Head of caudate nucleus (tissue), 42 donors: ENCODE results near the gene IL23A.

ENCODE experiments used
- DNase-seq, 42 donors: peaks; one replicate each; pipeline versions ENCODE4 v3.0.0 to v3.0.0-alpha.2; 2020 to 2021; ENCODE audit warnings: mixed read lengths in 7 of 42
- intact Hi-C: fragments of 100-400 bp; cut with DNase I; formaldehyde crosslinking; loops from one replicate; pipeline ENCODE4 v1.15.0; 2022

IL23A gene

DNA sequence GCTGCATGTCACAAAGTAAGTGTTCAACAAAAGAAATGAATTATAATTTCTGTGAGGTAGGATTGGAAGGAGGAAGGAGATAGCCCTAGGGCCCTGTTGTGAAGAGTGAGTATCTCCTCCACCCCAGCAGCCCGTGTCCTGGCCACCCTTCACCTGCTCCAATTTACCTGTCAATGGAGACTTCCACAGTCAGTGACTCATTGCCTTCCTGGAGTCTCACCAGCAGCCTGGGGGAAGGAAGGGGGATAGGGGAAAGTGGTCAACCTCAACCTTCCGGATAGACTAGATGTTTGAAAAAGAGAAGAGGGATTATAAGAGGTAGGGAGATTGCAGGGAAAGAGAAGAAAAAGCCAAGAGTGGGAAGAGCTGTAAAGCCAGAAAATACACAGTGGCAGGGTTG lies 12.0 kb downstream of the IL23A start:
- DNase-seq, result no peak
- intact Hi-C loops, result no loop called here

DNA sequence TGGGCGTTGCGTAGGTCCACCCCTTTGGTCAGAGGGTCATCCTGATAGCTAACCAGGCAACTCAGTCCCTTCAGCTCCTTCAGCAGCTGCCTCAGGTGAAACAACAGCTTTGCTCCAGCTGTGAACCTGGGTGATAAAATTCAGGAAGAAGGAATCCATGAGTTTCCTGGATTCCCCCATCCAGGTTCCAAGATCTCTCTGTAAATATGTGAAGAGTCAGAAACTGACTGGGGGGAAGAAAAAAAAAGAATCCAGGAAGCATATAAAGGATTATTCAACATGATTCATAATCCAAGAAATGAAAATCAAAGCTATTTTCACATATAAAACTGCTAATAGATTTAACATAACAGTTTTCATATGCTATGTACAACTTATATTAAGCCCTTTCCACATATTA lies 12.6 kb downstream of the IL23A start:
- intact Hi-C loops, result no loop called here
- DNase-seq, result no peak

- intact Hi-C loops, result no loop called here
- peak in 33 of 42 donors; percentile 15 to 78 (median 54) for DNase-seq
Measured at GRCh38 chr12:56358836-56359532, 20.3 kb downstream of the IL23A start.

GRCh38 chr12:56359851-56360767 lies 21.4 kb downstream of the IL23A start, which contains the start of gene STAT2:
TSS of gene STAT2 (minus strand) at chr12:56360107. CDS start at chr12:56356571, 3,536 bp downstream.
- DNase-seq, result peak; percentile 95 to 100 (median 99)
- intact Hi-C loops, result loop anchor here (5.0 kb wide), 1 partner anchor 92 kb away; the partner anchor contains the start of gene MIP

GRCh38 chr12:56361487-56362129 lies 22.9 kb downstream of the IL23A start:
- intact Hi-C loops, result loop anchor here (5.0 kb wide), 1 partner anchor 91 kb away; the partner anchor contains the start of gene MIP

DNA sequence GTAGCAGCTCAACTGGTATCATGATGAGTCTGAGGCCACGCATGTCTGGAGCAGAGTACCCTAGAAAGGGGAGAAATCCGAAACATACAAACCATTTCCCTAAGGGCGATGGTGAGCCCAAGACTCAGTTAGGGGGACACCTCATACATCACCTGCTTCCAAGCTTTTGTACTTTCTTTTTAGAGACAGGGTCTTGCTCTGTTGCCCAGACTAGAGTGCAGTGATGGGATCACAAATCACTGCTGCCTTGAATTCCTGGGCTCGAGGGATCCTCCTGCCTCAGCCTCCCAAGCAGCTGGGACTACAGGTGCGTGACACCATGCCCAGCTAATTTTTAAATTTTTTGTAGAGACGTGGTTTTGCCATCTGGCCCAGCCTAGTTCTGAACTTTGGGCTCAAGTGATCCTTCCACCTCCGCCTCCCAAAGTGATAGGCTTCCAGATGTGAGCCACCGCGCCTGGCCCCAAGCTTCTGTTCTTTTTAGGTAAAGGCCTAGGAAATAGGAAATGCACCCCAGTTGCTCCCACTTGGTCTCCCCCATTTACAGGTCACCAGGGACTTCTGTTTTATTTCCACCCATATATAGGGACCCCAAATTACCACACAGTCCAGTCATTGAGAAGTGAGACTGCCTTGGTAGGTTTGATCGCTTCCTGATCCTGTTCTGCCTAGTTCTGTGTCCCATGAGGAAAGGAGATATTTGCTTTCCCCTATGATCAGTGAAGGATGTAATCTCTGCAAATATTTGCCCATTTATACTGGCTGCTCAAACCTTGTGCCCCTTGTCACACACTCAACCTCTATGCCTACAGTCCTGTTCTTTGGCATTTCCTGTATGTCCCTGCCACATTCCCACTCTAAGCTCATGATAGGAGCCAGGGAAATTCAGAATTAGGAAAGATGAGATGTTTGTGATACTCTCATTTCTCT lies 23.7 kb downstream of the IL23A start, which contains the start of gene APOF:
Gene APOF (minus strand): TSS at position 728 of the 930 bp plus-strand sequence. CDS start 112 bp downstream, at position 616.
- intact Hi-C loops, result loop anchor here (5.0 kb wide), 1 partner anchor 90 kb away; the partner anchor contains the start of gene MIP
- no peak for DNase-seq

More at GRCh38 chr12:56361487-56362129, 22.9 kb downstream of the IL23A start:
- no peak for DNase-seq

DNA sequence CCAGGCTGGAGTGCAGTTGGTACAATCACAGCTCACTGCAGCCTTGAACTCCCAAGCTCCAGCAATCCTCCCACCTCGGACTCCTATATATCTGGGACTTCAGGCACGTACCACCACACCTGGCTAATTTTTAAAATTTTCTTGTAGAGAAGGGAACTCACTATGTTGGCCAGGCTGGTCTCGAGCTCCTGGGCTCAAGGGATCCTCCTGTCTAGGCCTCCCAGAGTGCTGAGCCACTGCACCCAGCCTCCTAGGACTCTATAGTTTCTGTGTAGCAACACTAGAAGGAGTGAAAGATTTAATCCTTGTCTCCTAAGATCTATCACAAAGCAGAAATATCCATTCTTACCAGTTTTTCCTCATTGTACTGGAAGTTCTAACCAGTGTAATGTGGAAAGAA lies 28.3 kb downstream of the IL23A start:
- no peak for DNase-seq
- intact Hi-C loops, result no loop called here

GRCh38 chr12:56373515-56373914 lies 34.8 kb downstream of the IL23A start:
- DNase-seq, result no peak
- intact Hi-C loops, result no loop called here

GRCh38 chr12:56374726-56375597 lies 36.3 kb downstream of the IL23A start:
- intact Hi-C loops, result no loop called here
- peak in 1 of 42 donors; percentile 13 for DNase-seq

DNA sequence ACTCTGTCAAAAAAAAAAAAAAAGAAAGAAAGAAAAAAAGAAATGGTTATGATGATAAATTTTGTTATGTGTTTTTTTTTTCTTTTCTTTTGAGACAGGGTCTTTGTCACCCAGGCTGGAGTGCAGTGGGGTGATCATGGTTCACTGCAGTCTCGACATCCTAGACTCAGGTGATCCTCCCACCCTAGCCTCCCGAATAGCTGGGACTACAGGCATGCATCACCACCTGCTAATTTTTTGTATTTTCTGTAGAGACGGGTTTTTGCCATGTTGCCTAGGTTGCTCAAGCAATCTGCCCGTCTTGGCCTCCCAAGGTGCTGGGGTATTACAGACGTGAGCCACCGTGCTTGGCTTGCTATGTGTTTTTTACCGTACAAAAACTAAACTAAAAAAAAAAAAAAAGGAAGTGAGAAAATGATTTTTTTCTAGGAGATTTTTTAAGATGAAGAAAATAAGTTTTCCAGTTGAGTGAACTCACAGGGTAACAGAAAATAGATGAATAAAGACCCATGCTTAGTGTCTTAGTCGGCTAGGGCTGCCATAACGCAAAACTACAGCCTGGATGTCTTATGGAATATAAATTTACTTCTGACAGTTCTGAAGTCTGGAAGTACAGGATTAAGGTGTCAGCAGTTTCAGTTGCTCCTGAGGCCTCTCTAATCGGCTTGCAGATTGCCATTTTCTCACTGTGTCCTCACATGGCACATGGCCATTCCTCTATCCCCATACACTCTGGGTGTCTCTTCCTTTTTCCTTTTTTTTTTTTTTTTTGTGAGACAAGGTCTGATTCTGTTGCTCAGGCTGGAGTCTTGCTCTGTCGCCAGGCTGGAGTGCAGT lies 37.1 kb downstream of the IL23A start:
- DNase-seq, result peak in 1 of 42 donors; percentile 34
- intact Hi-C loops, result no loop called here

- intact Hi-C loops, result no loop called here
- DNase-seq, result peak in 1 of 42 donors; percentile 3
Measured at GRCh38 chr12:56377310-56377988, 38.8 kb downstream of the IL23A start.

DNA sequence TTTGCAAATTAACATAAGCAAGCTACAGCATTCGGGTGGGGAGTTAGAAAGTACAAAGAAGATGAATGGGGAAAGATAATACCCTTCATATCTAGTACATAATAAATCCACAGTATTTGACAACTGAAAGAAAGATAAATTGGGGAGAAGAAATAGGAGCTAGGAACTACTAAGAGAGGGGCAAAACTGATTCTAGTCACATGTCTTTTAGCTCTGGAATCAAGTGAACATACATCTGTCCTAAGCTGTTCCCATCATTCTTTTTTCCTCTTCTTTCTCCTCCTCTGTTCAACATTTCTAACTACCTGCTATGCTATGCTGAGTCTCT lies 39.3 kb downstream of the IL23A start:
- intact Hi-C loops, result no loop called here
- DNase-seq, result no peak

DNA sequence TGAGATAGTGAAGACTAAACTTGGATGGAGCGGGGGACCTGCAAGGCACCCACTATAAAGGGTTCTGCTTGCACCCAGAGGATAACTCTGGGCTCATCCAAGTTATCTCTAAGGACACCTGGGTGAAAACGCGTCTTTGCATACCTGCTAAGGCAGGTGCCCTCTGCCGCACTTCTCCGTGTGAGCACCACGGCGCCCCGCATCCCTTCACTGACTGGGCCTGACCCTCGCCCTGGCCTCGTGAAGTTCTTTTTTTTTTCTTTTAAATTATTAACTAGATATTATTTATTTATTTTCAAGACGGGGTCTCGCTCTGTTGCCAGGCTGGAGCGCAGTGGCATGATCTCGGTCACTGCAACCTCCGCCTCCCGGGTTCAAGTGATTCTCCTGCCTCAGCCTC lies 43.9 kb downstream of the IL23A start:
- intact Hi-C loops, result no loop called here

DNA sequence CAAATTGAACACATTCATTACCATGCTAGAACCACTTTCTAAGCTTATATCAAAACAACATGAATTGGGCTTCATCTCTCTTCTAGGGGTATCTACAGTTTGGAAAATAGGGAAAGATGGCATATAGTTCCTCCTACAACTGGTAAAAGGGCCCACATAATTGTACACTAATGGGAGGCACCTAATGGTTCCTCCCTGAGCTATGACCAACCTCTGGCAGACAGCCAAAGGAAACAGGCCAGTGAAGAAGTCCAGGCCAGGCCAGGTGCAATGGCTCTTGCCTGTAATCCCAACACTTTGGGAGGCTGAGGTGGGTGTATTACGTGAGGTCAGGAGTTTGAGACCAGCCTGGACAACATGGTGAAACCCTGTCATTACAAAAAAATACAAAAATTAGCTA lies 47.2 kb downstream of the IL23A start:
- DNase-seq, result no peak
- intact Hi-C loops, result no loop called here

More for the DNA sequence above, 43.9 kb downstream of the IL23A start:
- no peak for DNase-seq

GRCh38 chr12:56387152-56387736 lies 48.6 kb downstream of the IL23A start:
- intact Hi-C loops, result no loop called here
- DNase-seq, result no peak

DNA sequence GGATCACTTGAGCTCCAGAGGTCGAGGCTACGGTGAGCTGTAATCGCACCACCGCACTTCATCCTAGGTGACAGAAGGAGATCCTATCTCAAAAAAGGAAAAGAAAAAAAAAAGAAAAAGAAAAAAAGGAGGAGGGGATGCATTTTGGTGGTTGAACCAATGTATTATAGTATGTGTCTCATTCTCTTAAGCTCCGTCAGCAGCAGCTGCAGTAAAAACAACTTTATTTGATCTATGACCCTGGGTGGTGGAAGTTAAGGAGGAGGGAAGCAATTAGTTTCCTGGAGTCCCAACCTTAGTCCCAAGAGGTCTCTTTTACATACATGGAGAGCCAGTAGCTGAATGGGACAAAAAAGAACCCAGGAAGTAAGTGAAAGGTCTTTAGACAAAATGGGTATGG lies 50.7 kb downstream of the IL23A start:
- DNase-seq, result no peak
- intact Hi-C loops, result no loop called here
